Testis (tissue), 2 donors: ENCODE measurements around the gene TLCD4.

Source experiments
- CTCF ChIP-seq, 3 experiments: fragments of 450-650 bp in 2 of 3; fragments of 200-600 bp in 1 of 3; sonication (generic) in 1 of 3; IDR thresholded peaks; one replicate each; pipeline ENCODE4 v1.5.1; 2016 to 2019; ENCODE audit warnings: antibody characterized with exemption in 3 of 3, mild to moderate bottlenecking in 2 of 3, moderate library complexity in 1 of 3
- POLR2A ChIP-seq: fragments of 450-650 bp; IDR thresholded peaks from one replicate; pipeline ENCODE4 v1.6.1; 2017; ENCODE audit warnings: antibody characterized with exemption, mild to moderate bottlenecking, moderate library complexity

- TF ChIP-seq CTCF (IDR thresholded peaks at IDR 0.05), result no peak
- no peak for TF ChIP-seq POLR2A
Observed at GRCh38 chr1:95124342-95124741, 7.2 kb downstream of the TLCD4 start.
